Cardiac muscle cell (in vitro differentiated cells and primary cell): ENCODE measurements around the gene SIVA1. TPM values are rescaled to one million over a fixed set of nuclear protein-coding genes. Genes with fewer than 3 reads are reported as not detected.

Experiments
- DNase-seq, 2 donors: peaks; one replicate each; pipeline versions ENCODE4 v3.0.0 to v3.0.0-alpha.2; 2010 to 2017; ENCODE audit warnings: low read depth in 1 of 2, low spot score in 1 of 2
- H3K27ac ChIP-seq: fragments of 200-600 bp; sonication (generic); 2 replicates; pipeline ENCODE4 v1.5.1; 2016
- H3K27me3 ChIP-seq: fragments of 200-600 bp; sonication (generic); 2 replicates; pipeline ENCODE4 v1.6.0; 2016; ENCODE audit warnings: control low read depth
- H3K36me3 ChIP-seq: fragments of 200-600 bp; sonication (generic); 2 replicates; pipeline ENCODE4 v1.5.1; 2016; ENCODE audit warnings: control low read depth
- H3K4me1 ChIP-seq: fragments of 200-600 bp; sonication (generic); 2 replicates; pipeline ENCODE4 v1.8.1; 2017; ENCODE audit warnings: low read depth, mild to moderate bottlenecking, mixed run types
- H3K4me3 ChIP-seq: fragments of 200-600 bp; sonication (generic); 2 replicates; pipeline ENCODE4 v1.5.1; 2016; ENCODE audit warnings: mild to moderate bottlenecking
- H3K9me3 ChIP-seq: fragments of 200-600 bp; sonication (generic); 2 replicates; pipeline ENCODE4 v1.5.1; 2017; ENCODE audit warnings: low read depth, mild to moderate bottlenecking, control low read depth
- polyA plus RNA-seq: library from polyadenylated mRNA; unstranded; fragments of >200 nt; fragmentation: Nextera tagmentation; extraction: Ambion mirVana; gene quantifications from 2 replicates; pipeline ENCODE4 v1.2.1, GENCODE V29; 2016
- total RNA-seq: library from RNA; depleted of rRNA; stranded (reverse); fragments of >200 nt; gene quantifications from 2 replicates; pipeline ENCODE4 v1.2.3, GENCODE V29; 2016
- TF ChIP-seq, protein P1 (sequence below): IDR thresholded peaks from 2 replicates; pipeline ENCODE4 v1.5.1; 2012; ENCODE audit warnings: low read depth, mild to moderate bottlenecking, low read length

Gene SIVA1
- total and polyA plus RNA-seq, 2 experiments from 2014 or later, result 145 to 278 TPM

DNA sequence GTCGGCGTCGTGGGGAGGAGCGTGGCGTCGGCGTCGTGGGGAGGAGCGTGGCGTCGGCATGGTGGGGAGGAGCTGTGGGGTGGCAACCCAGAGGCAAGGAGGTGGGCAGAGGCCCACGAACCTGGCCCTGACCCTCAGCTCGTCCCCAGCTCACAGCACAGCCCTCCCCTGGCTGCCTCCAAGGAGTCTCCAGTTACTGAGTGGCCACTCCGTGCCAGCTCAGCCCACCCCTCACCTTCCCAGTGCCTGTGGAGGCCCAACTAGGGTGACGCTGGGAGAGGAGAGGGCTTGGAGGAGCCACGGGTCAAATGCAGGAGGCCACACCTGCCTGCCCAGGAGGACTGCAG is 23.1 kb upstream of the SIVA1 start:
- Histone ChIP-seq H3K36me3 (no peaks in the 10 kb centered on the region), H3K4me3 (no peak overlapping the region), H3K27ac (no peak overlapping the region), H3K4me1 (no peaks in the 10 kb centered on the region), H3K9me3 (no peaks in the 10 kb centered on the region), H3K27me3 (no peaks in the 10 kb centered on the region)
- TF ChIP-seq, protein P1, sequence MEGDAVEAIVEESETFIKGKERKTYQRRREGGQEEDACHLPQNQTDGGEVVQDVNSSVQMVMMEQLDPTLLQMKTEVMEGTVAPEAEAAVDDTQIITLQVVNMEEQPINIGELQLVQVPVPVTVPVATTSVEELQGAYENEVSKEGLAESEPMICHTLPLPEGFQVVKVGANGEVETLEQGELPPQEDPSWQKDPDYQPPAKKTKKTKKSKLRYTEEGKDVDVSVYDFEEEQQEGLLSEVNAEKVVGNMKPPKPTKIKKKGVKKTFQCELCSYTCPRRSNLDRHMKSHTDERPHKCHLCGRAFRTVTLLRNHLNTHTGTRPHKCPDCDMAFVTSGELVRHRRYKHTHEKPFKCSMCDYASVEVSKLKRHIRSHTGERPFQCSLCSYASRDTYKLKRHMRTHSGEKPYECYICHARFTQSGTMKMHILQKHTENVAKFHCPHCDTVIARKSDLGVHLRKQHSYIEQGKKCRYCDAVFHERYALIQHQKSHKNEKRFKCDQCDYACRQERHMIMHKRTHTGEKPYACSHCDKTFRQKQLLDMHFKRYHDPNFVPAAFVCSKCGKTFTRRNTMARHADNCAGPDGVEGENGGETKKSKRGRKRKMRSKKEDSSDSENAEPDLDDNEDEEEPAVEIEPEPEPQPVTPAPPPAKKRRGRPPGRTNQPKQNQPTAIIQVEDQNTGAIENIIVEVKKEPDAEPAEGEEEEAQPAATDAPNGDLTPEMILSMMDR, result no peak
- DNase-seq, result no peak

DNA sequence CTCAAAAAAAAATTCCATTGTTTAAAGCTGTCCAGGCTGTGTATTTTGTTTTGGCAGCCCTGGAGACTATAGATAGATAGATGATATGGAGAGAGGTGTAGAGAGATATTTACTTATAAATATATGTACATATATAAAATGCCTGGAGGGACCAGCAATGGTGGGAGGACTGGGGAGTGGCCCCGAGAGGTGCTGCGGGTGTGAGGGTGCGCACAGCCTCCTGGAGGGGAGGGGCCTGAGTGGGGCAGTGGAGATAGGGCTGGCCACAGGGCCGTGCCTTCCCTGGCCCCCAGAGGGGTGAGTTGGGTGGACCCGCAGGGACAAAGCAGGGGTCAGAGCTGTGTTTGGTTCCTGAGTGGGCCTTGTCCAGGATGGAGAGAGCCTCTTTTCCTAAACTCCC is 22.5 kb upstream of the SIVA1 start:
- TF ChIP-seq, protein P1, result no peak
- no peaks in the 10 kb centered on the region for H3K9me3 ChIP-seq
- no peak overlapping the region for H3K27ac ChIP-seq
- no peak overlapping the region for H3K4me3 ChIP-seq
- H3K36me3 ChIP-seq, result no peaks in the 10 kb centered on the region
- no peaks in the 10 kb centered on the region for H3K27me3 ChIP-seq
- no peaks in the 10 kb centered on the region for H3K4me1 ChIP-seq
- no peak for DNase-seq

DNA sequence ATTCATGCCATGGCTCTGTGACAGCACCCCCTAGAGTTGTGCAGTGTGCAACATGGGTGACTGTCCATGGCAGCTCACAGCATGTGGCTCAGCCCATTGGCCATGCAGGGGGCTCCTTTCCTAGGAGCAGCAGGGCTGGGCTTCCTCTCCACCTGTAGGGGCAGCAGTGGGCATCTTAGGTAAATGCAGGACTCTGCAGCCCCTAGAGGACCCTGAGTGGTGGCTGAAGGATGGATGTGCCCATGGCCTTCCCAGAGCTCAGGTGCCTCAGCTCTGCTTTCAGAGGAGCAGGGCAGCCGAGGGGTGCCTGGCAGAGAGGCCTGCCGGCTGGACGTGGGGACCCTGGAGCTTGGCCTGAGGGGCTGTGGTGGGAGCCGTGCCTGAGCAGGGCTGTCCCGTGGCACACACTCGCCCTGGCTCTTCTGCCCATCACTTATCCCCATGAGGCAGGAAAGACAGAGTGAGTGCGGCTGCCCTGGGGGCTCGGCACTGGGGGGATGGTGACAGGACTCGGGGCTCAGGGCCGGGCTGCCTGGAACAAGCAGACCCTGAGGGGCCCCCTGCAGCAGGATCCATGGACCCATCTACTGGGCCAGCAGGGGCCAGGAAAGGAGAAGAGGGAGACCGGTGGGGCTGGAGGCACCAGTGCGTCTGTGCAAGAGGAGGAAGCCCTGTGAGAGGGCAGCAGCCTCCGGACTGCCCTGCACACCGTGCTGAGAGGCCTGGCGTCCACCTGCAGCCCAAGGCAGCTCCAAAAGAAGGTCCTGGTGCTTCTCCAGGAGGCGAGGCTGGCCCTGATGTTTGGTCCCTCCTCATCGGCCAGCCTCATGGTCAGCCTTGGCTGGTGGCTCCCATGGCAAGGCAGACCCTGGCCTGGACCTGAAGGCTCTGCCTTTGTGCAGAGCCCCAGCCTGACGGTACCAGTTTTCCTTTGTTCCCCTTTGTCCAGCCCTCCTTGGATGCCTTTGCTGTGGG is 21.3 kb upstream of the SIVA1 start:
- Histone ChIP-seq H3K27me3 (no peaks in the 10 kb centered on the region), H3K36me3 (no peaks in the 10 kb centered on the region), H3K4me1 (no peaks in the 10 kb centered on the region), H3K4me3 (no peak overlapping the region), H3K9me3 (no peaks in the 10 kb centered on the region), H3K27ac (no peak overlapping the region)
- TF ChIP-seq, protein P1, result peak; percentile 33
- DNase-seq, result peak in 1 of 2 donors; percentile 45

DNA sequence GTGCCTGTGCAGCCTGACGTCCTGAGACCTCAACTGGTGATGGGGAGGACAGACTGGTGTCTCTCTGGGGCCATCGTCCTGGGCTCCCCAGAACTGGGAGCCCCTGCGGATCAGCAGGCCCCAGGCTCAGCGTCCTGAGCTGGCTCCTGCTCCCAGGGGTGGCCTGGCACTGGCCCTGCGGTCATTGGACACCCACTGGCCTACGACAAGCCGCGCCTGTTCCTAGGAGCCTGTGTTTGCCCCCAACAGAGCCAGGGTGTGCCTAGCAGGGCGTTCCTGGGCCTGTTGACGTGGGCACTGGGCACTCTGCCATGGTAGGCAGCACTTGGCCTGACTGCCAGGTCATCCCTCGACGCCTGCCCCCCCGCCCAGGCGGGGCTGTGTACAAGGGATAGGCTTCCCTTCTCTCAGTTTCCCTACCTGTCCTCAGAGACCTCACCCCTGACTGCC is 20.6 kb upstream of the SIVA1 start:
- TF ChIP-seq, protein P1, result no peak
- Histone ChIP-seq H3K27me3 (no peaks in the 10 kb centered on the region), H3K4me3 (no peak overlapping the region), H3K27ac (no peak overlapping the region), H3K9me3 (no peaks in the 10 kb centered on the region), H3K4me1 (no peaks in the 10 kb centered on the region), H3K36me3 (no peaks in the 10 kb centered on the region)
- no peak for DNase-seq

DNA sequence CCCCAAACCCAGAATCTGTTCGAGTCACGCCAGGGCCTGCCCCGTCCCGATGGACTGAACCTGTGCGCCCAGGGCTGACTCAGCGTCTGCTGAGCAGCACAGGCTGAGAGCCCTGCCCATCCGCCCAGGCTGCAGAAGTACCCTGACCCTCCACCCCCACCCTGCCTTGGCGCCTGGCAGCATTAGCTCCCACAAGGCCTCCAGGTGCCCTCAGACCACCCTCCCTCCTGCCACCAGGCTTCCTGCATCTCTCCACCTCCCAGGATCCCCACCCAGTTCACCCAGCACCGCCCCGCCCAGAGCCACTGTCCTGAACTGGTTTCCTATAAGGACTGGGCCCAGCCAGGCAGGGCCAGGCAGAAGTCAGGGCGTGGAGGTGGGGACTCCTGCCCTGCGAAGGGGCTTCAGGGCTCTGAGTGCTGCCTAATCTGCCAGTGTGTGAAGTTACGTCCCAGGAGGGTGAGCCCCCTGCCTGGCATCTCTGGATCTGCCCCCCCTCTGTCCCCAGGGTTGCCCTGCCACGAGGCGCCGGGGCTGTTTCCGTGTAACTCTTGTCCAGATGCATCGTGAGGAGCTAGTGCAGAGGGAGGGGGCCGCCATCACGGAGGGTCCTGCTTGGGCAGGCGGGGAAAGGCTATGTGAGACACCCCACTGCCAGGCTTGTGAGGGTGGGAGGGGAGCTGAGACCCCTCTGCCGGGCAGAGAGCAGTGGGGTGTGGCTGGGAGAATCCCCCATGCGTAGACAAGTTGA is 19.8 kb upstream of the SIVA1 start:
- DNase-seq, result no peak
- H3K36me3 ChIP-seq, result no peaks in the 10 kb centered on the region
- no peaks in the 10 kb centered on the region for H3K9me3 ChIP-seq
- no peak overlapping the region for H3K4me3 ChIP-seq
- no peaks in the 10 kb centered on the region for H3K4me1 ChIP-seq
- TF ChIP-seq, protein P1, result no peak
- no peaks in the 10 kb centered on the region for H3K27me3 ChIP-seq
- H3K27ac ChIP-seq, result no peak overlapping the region
